Measurements from ENCODE around the gene STK4.

- TF ChIP-seq ZNF274 (IDR thresholded peaks at IDR 0.05; ENCODE audit: low read depth, low read length): no peak
- TF ChIP-seq YY1 (IDR thresholded peaks at IDR 0.05; ENCODE audit: insufficient read depth, insufficient read length): no peak
- no peak for TF ChIP-seq SUZ12 (IDR thresholded peaks at IDR 0.05; ENCODE audit: extremely low read depth, insufficient read depth, insufficient read length)
Observed at GRCh38 chr20:44954211-44954610, 12.1 kb upstream of the STK4 start.

Data from NT2/D1 (cell line).